GM12892 (cell line): Measurements from ENCODE around the gene MYL3.

ENCODE experiments used
- DNase-seq: peaks from one replicate; pipeline ENCODE4 v3.0.0; 2011; ENCODE audit not compliant: insufficient read length
- FAIRE-seq: peaks from 2 replicates; lab custom pipeline; 2011; peaks lifted over from hg19 to GRCh38; lab: Jason Lieb, UNC
- POLR2A ChIP-seq: IDR thresholded peaks from 2 replicates; pipeline ENCODE4 v1.6.1; 2011; ENCODE audit warnings: low read depth, low read length, control low read depth
- POLR2AphosphoS5 ChIP-seq: IDR thresholded peaks from 2 replicates; pipeline ENCODE4 v1.6.1; 2011; ENCODE audit warnings: low read depth, low read length, control low read depth
- TAF1 ChIP-seq: IDR thresholded peaks from 2 replicates; pipeline ENCODE4 v1.6.1; 2011; ENCODE audit warnings: low read depth, mild to moderate bottlenecking, control low read depth, low read length, borderline replicate concordance

The MYL3 gene

DNA sequence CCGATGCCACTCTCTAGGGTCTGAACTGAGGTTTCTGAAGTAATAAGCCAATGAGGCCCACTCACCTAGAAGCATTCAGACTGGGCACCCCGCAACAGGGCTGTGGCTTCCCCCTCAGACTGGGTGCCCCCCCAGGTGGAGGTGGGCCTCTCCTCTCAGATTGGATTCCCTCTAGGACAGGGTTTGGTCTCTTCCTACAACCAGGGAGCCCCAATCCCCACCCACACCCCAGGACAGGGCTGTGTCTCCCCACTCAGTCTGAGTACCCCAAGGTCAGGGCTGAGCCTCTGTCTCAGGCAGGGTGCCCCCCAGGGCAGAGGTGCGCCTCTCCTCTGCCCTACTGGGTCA, 41.9 kb upstream of the MYL3 start:
- DNase-seq: no peak
- no peak for FAIRE-seq
- TF ChIP-seq TAF1 (no peak), POLR2AphosphoS5 (no peak), POLR2A (no peak)

DNA sequence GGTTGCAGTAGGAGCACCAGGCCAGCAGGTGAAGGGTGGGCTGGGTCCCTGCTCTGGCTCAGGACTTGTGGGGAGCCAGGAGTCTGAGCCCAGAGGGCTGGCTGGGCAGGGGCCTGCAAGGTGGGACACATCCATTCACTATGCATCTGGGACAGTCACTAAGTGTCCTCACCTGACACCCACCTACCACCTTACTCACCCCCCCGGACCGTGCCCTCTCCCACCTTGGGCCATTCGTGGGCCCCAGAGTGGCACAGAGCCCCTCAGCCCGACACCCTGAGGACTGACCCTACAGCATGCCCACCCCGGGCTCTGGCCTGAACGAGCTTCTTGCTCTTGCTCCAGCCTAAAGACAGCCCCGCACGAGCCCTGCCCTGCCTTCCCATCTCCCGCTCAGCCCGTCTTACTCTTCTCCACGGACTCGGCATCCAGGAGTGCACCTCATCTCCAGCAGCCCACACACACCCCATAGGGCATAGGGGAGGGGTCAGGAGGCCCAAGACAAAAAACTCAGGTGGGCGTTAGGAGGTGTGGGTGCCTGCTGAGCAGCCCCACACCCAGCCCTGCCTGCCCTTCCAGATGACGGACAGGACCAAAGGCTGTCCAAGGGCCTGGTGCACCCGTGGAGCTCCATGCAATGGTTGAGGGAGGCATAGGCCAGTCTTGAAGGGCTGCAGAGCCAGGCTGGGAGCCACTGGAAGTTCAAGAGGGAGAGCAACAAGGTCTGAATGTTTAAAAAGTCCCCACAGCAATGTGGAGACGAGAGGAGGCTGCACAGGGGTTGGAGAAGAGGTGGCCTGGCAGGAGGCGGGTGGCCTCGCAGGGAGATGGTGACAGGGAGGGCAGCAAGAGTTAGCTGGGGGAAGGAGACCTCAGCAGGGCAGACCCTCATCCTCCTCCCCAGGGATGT, 41.3 kb upstream of the MYL3 start:
- DNase-seq: no peak
- TF ChIP-seq TAF1 (no peak), POLR2A (no peak), POLR2AphosphoS5 (no peak)
- FAIRE-seq: no peak

DNA sequence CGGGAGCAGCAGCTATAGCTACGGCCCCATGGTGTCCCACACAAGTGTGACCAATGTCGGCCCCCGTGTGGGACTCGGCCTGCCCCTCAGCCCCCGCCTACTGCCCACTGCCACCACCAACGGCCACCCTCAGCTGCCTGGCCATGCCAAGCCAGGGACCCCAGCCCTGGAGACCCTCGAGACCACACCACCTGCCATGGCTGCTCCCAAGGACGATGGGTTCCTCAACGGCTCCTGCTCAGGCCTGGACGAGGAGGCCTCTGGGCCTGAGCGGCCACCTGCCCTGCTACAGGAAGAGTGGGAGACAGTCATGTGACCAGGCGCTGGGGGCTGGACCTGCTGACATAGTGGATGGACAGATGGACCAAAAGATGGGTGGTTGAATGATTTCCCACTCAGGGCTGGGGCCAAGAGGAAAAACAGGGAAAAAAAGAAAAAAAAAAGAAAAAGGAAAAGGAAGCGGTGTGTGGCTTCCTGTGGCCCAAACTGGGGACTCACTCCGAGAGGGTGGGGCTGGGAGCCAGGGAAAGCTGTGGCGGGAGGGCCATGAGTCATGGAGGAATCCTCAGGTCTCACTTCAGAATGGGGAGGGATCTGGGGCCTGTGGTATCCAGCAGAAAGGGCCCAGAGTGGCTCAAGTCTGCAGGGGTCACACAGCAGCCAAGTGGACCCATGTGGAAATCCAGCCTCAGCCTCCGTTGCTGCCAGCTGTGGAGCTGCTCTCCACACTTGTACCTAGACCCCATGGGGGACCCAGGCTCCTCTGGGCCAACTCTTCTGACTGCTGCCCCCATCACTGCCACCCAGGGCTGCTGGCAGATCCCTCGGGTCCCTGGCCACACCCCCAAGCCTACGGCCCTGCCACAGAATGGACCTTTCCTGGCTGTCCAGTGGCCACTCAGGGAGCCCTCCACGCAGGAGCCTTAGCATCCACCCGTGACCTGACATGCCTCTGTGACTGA, 40.4 kb upstream of the MYL3 start:
- FAIRE-seq (no peak), DNase-seq (no peak)
- TF ChIP-seq TAF1: no peak
- no peak for TF ChIP-seq POLR2AphosphoS5
- TF ChIP-seq POLR2A: no peak

DNA sequence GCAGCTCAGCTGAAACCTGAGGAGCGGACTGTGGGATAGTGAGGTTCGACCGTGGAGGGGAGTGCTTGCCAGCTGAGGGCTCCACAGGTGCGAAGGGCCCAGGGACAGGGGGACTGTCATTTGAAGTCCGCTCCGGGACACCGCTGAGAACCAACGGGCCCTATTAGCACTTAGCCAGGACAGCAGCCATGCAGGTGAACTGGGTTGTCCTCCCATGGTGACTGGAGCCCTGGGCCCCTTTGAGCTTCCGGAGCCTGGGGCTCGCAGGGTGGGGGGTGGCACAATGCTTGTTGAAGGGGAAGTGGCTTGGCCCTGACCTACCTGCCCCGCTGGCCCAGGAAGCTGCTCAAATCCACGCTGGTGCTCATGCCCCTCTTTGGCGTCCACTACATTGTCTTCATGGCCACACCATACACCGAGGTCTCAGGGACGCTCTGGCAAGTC, 39.0 kb upstream of the MYL3 start:
- DNase-seq: no peak
- TF ChIP-seq POLR2AphosphoS5 (no peak), POLR2A (no peak), TAF1 (no peak)
- no peak for FAIRE-seq

DNA sequence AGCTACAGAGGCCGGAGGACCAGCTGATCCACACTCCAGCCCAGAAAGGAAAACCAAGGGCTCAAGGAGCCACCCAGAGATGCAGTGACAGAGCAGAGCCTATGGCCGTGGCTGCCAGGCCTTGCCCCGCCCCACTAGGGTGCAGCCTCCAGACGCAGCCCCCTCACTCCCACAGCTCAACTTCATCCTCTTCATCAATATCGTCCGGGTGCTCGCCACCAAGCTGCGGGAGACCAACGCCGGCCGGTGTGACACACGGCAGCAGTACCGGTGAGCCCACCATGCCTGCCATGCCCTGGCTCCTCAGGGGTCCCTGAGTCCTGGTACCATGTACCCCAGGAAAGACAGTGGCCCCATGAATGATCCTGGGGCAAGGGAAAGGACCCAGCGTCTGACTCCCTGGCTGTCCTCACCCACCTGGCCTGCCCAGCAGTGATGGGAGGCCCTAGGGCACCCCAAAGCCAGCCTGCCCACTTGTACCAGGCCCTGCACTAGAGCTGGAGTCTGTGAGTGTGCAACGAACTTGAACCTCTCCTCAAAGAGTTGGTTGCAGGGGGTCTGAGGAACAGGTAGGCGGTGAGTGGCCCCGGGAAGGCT, 38.4 kb upstream of the MYL3 start:
- no peak for TF ChIP-seq POLR2A
- no peak for TF ChIP-seq TAF1
- TF ChIP-seq POLR2AphosphoS5: no peak
- DNase-seq: no peak
- FAIRE-seq: no peak

DNA sequence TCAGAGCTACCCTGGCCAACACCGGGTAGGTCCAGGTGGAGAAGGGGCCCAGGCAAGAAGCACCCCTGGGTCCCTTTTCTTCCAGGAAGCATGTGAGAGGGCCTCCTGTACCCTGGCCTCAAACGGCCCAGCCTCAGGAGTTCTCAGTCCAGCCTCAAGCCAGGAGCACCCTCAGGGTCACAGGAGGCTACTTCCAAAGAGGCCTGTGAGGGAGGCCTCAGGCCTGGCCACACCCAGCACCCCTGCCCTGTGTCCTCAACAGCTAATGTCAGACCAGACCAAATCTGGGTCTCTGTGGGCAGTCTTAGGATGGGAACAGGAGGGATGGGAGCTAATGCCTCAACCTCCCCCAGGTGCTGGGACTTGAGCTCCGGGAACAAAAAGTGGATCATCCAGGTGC, 37.8 kb upstream of the MYL3 start:
- TF ChIP-seq POLR2AphosphoS5 (no peak), TAF1 (no peak), POLR2A (no peak)
- FAIRE-seq: no peak
- DNase-seq: no peak

DNA sequence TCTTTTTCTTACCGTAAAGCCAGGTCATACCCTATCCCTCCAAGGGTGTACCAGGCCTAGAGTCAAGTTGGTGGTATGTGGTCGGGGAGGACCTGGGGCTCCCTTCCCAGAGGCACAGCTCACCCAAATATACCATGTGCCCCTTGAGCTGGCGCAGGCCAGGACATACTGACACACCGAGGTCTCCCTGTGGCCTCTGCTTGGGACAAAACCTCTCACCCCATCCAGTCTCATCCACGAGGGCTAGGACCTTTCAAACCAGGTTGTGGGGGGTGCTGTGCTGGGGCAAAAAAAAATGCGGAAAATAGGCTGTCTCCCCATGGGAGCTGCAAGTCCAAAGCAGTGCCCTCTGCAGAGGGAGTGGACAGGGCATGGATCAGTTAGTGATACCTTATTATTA, 37.1 kb upstream of the MYL3 start:
- TF ChIP-seq POLR2AphosphoS5 (no peak), TAF1 (no peak), POLR2A (no peak)
- DNase-seq (no peak), FAIRE-seq (no peak)

DNA sequence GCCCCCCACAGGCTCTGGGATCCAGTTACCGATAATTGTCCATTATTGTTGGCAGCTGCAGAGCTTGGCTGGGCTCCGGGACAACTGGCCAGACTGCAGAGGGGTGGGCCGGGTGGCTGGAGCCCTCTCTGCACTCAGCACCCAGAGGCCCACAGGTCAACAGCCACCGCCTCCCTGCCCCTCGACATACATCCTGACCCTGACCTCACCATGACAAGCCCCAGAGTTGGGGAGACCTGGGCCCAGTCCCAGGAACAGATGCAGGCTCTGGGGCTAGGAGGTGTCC, 36.7 kb upstream of the MYL3 start:
- no peak for FAIRE-seq
- TF ChIP-seq TAF1 (no peak), POLR2AphosphoS5 (no peak), POLR2A (no peak)
- no peak for DNase-seq

DNA sequence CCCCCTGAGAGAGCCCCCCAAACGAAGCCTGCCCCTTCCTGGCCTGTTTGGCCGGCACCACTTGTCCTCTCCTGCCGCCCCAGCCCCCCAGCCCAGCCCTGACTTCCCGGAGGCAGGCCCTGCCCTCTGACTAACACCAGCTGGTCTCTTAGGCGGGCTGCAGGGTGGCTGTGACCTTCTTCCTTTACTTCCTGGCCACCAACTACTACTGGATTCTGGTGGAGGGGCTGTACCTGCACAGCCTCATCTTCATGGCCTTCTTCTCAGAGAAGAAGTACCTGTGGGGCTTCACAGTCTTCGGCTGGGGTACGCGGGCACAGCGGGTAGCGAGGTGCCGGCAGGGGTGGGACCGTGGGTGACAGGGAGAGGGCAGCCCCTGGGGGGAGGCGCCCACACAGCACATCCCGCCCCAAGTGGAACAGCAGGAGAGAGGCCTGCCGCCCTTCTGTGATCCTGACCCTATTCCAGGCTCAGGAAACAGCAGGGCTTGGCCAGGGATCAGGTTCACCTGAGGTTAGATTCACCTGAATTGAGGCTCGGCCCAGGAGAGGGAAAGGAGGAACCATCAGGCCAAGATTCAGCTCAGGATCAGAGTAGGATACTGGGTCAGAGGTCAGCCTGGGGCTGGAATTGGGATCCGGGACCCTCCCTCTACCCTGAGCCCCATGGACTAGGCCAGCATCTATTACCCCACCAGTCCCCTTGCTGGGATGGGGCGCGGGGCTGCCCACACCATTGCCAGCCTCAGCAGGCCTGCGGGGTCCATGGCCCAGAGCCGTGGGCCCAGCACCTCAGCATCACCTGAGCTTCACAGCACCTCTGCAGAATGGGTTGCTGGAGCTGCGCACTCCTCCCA, 36.1 kb upstream of the MYL3 start:
- DNase-seq: no peak
- TF ChIP-seq POLR2AphosphoS5 (no peak), TAF1 (no peak), POLR2A (no peak)
- FAIRE-seq: no peak

DNA sequence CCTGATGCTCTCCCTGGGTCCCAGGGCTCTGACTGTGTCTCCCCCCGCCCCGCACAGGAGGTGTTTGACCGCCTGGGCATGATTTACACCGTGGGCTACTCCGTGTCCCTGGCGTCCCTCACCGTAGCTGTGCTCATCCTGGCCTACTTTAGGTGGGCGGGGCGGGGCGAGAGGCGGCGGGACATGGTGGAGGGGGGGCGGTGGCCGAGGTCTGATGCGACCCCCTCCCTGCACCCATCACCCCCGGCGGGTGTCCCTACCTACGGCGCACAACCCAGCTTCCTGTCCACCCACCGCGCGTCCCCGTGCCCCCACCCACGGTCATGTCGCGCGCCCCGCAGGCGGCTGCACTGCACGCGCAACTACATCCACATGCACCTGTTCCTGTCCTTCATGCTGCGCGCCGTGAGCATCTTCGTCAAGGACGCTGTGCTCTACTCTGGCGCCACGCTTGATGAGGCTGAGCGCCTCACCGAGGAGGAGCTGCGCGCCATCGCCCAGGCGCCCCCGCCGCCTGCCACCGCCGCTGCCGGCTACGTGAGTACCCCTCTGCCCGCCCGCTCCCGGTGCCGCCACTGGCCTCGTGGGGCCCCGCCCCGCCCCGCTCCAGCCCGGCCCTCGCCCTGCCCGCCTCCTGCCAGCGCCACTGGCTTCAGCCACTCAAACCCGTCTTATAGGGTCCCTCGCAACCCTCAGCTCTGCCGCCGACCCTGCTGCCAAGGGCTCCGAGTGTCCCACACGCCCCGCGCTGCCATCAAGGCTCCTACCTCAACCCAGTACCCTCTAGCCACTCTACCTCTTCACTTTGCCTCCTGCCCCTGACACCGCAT, 35.3 kb upstream of the MYL3 start:
- no peak for TF ChIP-seq POLR2A
- no peak for TF ChIP-seq POLR2AphosphoS5
- no peak for TF ChIP-seq TAF1
- no peak for FAIRE-seq
- no peak for DNase-seq
